SK-N-MC (cell line): ENCODE results near the gene ABTB2.

Experiments
- EZH2 ChIP-seq: fragments of 200-600 bp; sonication (generic); IDR thresholded peaks from one replicate; pipeline ENCODE4 v1.6.1; 2017; ENCODE audit warnings: antibody characterized with exemption
- FOXP2 ChIP-seq: optimal IDR thresholded peaks from 2 replicates; pipeline ENCODE3; 2011; ENCODE audit warnings: mild to moderate bottlenecking, moderate library complexity; ENCODE audit not compliant: insufficient read depth; ENCODE audit errors: extremely low read length, control extremely low read depth

DNA sequence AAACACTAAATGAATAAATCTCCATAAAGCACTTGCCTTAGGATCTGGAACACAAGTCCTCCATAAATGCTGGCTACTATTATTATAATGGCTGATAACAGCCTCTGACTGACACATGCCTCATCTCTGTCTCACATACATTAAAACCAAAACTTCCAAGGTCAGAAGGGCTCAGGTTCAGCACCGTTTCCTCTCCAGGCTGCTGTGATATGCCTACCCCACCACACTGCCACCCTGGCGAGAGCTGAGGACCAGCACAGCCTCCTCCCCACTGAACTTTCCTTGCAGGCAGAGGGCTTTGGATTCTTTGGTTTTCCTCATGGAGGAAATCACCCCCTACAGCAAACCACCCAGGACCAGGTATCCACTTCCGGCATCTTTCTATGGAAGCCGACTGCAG lies 112.8 kb downstream of the ABTB2 start:
- TF ChIP-seq EZH2 (no peak), FOXP2 (no peak)
